ENCODE data around the gene PPP4R3B.

Gene PPP4R3B

GRCh38 chr2:55617175-55618024, at the start of gene PPP4R3B:
Gene PPP4R3B, minus strand, starts transcription at chr2:55617622. Its CDS starts 337 bp downstream, at chr2:55617285.
- no peaks in the 10 kb centered on the region for H3K9me3 Mint-ChIP-seq

GRCh38 chr2:55653255-55653654, 35.8 kb upstream of the PPP4R3B start:
- no peaks in the 10 kb centered on the region for H3K9me3 Mint-ChIP-seq
- no peaks in the 10 kb centered on the region for H3K27me3 Mint-ChIP-seq
- no peak overlapping the region for H3K27ac Mint-ChIP-seq
- no peak for ATAC-seq
- H3K4me1 Mint-ChIP-seq = no peaks in the 10 kb centered on the region
- no peak overlapping the region for H3K4me3 Mint-ChIP-seq
- peaks cover 53% of the 10 kb centered on the region for H3K36me3 Mint-ChIP-seq

More at GRCh38 chr2:55617175-55618024, at the start of gene PPP4R3B:
- H3K4me3 Mint-ChIP-seq = no peak within 1 kb of the TSS
- ATAC-seq = peak; percentile 97
- H3K27ac Mint-ChIP-seq = no peak within 1 kb of the TSS
- H3K36me3 Mint-ChIP-seq = peaks cover 18% of the 10 kb centered on the region
- no peaks in the 10 kb centered on the region for H3K27me3 Mint-ChIP-seq
- H3K4me1 Mint-ChIP-seq = peaks cover 16% of the 10 kb centered on the region

- ATAC-seq = no peak
- Mint-ChIP-seq H3K4me1 (no peaks in the 10 kb centered on the region), H3K4me3 (no peak overlapping the region), H3K27me3 (no peaks in the 10 kb centered on the region), H3K27ac (no peak overlapping the region), H3K36me3 (peaks cover 45% of the 10 kb centered on the region), H3K9me3 (no peaks in the 10 kb centered on the region)
These were observed 31.8 kb upstream of the PPP4R3B start for GRCh38 chr2:55649211-55649610.

GRCh38 chr2:55636831-55637230, 19.4 kb upstream of the PPP4R3B start:
- H3K4me1 Mint-ChIP-seq = no peaks in the 10 kb centered on the region
- H3K36me3 Mint-ChIP-seq = peaks cover 50% of the 10 kb centered on the region
- no peaks in the 10 kb centered on the region for H3K9me3 Mint-ChIP-seq
- no peak overlapping the region for H3K4me3 Mint-ChIP-seq
- no peak overlapping the region for H3K27ac Mint-ChIP-seq
- no peaks in the 10 kb centered on the region for H3K27me3 Mint-ChIP-seq
- ATAC-seq = no peak

- H3K9me3 Mint-ChIP-seq = no peaks in the 10 kb centered on the region
- H3K27ac Mint-ChIP-seq = no peak overlapping the region
- no peak overlapping the region for H3K4me3 Mint-ChIP-seq
- ATAC-seq = no peak
- peaks cover 25% of the 10 kb centered on the region for H3K4me1 Mint-ChIP-seq
- no peaks in the 10 kb centered on the region for H3K27me3 Mint-ChIP-seq
- peaks cover 35% of the 10 kb centered on the region for H3K36me3 Mint-ChIP-seq
These were observed 11.5 kb upstream of the PPP4R3B start for GRCh38 chr2:55628931-55629330.

- H3K36me3 Mint-ChIP-seq = peaks cover 35% of the 10 kb centered on the region
- no peak overlapping the region for H3K4me3 Mint-ChIP-seq
- ATAC-seq = no peak
- no peaks in the 10 kb centered on the region for H3K9me3 Mint-ChIP-seq
- H3K27ac Mint-ChIP-seq = no peak overlapping the region
- H3K27me3 Mint-ChIP-seq = no peaks in the 10 kb centered on the region
- peaks cover 35% of the 10 kb centered on the region for H3K4me1 Mint-ChIP-seq
These were observed 10.5 kb upstream of the PPP4R3B start for GRCh38 chr2:55627915-55628314.

- H3K9me3 Mint-ChIP-seq = no peaks in the 10 kb centered on the region
- no peak for ATAC-seq
- no peak overlapping the region for H3K27ac Mint-ChIP-seq
- no peak overlapping the region for H3K4me3 Mint-ChIP-seq
- peaks cover 23% of the 10 kb centered on the region for H3K36me3 Mint-ChIP-seq
- peaks cover 37% of the 10 kb centered on the region for H3K4me1 Mint-ChIP-seq
- no peaks in the 10 kb centered on the region for H3K27me3 Mint-ChIP-seq
These were observed 4.4 kb upstream of the PPP4R3B start for GRCh38 chr2:55621802-55622201.

DNA sequence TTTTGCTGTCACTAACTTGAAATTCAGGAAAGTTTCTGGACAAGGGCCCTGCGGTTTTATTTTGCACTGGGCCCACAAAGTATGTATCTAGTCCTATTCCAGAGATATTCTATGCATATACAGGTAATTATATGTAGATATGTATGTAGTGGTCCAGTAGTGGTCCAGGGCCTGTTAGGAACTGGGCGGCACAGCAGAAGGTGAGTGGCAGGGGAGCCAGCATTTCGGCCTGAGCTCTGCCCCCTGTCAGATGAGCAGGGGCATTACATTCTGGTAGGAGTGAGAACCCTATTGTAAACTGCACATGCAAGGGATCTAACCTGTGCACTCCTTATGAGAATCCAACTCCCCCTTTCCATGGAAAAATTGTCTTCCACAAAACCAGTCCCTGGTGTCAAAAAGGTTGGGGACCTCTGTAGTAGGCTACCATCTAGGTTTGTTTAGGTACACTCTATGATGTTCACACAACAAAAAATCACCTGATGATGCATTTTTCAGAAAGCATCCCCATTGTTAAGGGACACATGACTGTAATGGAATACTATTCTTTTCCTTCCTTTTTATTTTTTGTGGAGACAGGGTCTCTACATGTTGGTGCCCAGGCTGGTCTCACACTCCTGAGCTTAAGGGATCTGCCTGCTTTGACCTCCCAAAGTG, 2.8 kb upstream of the PPP4R3B start:
- Mint-ChIP-seq H3K4me1 (peaks cover 36% of the 10 kb centered on the region), H3K9me3 (no peaks in the 10 kb centered on the region), H3K27me3 (no peaks in the 10 kb centered on the region), H3K27ac (no peak overlapping the region), H3K4me3 (peak overlapping the region; percentile 51), H3K36me3 (peaks cover 10% of the 10 kb centered on the region)
- ATAC-seq = no peak

DNA sequence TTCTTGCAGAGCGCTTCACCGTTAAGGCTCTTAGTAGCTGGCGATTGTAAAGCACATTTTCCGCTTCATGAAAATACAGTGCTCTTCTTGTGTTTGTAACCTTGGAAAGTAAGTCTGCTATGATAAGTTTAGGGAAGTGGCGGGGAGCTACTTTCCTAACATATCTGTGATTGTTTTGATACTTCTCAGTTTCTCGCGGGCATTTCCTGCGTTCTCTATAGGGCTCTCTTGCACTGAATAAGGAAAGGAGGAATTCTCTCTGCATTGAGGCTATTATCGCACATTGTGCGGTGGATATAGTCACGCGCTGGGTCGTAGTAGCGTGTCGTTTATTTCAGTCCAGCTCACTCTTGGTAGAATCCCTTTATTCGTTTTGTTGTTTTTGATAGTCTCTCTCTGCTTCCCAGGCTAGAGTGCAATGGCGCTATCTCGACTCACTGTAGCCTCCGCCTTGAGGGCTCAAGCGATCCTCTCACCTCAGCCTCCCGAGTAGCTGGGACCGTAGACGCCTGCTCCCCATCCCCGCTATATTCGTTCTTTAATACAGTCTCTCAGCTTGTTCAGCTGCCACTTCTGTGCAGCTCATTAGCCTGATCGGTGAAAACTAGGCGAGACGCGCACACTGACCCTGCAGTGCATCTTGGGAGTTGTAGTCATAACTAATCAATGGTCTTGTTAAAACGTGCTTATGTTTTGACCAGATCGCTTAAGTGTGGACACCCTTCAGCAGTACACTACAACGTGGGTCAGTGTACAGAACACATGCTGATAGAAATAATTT, 1.0 kb upstream of the PPP4R3B start:
- no peak overlapping the region for H3K4me3 Mint-ChIP-seq
- no peak overlapping the region for H3K27ac Mint-ChIP-seq
- peak; percentile 34 for ATAC-seq
- H3K9me3 Mint-ChIP-seq = no peaks in the 10 kb centered on the region
- H3K4me1 Mint-ChIP-seq = peaks cover 27% of the 10 kb centered on the region
- H3K36me3 Mint-ChIP-seq = peaks cover 18% of the 10 kb centered on the region
- H3K27me3 Mint-ChIP-seq = no peaks in the 10 kb centered on the region

- ATAC-seq = no peak
- no peak overlapping the region for H3K4me3 Mint-ChIP-seq
- H3K36me3 Mint-ChIP-seq = peaks cover 18% of the 10 kb centered on the region
- no peaks in the 10 kb centered on the region for H3K27me3 Mint-ChIP-seq
- no peak overlapping the region for H3K27ac Mint-ChIP-seq
- H3K9me3 Mint-ChIP-seq = no peaks in the 10 kb centered on the region
- peaks cover 22% of the 10 kb centered on the region for H3K4me1 Mint-ChIP-seq
These were observed 528 bp upstream of the PPP4R3B start for GRCh38 chr2:55618025-55618274.

DNA sequence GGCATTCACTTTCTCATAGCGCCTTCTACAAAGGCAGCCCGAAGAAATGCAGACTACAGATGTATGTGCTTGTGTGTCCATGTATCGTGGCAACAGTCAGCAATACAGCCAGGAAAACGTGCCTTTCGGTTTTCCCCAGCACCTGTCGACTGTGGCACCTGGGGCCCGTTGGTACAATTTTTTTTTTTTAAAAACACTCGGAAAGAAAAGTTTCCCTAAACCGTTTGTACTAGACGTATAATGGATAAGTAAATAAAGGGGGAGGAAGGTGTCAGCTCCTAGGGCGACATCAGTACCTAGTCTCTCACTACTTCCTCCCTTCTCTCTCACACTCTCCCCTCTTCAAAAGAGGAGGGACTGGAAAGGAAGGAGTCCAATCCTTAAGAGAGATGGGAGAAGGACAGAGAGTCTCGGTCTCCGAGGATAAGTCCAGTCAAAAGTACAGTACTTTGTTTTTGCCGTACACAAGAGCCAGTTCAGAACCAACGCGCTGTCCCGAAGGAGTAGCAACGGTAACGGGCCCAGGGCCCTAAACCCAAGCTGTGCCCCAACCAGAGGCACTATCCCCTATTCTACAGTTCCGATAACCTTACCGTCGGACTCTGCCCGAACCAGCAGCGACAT, 759 bp downstream of the PPP4R3B start:
- H3K27me3 Mint-ChIP-seq = no peaks in the 10 kb centered on the region
- H3K4me1 Mint-ChIP-seq = peaks cover 12% of the 10 kb centered on the region
- peaks cover 18% of the 10 kb centered on the region for H3K36me3 Mint-ChIP-seq
- H3K9me3 Mint-ChIP-seq = no peaks in the 10 kb centered on the region
- no peak overlapping the region for H3K4me3 Mint-ChIP-seq
- no peak overlapping the region for H3K27ac Mint-ChIP-seq
- ATAC-seq = peak; percentile 6

GRCh38 chr2:55611997-55612396, 5.4 kb downstream of the PPP4R3B start:
- Mint-ChIP-seq H3K9me3 (no peaks in the 10 kb centered on the region), H3K27me3 (no peaks in the 10 kb centered on the region), H3K4me3 (no peak overlapping the region), H3K36me3 (peaks cover 20% of the 10 kb centered on the region), H3K27ac (no peak overlapping the region), H3K4me1 (peaks cover 33% of the 10 kb centered on the region)
- no peak for ATAC-seq

DNA sequence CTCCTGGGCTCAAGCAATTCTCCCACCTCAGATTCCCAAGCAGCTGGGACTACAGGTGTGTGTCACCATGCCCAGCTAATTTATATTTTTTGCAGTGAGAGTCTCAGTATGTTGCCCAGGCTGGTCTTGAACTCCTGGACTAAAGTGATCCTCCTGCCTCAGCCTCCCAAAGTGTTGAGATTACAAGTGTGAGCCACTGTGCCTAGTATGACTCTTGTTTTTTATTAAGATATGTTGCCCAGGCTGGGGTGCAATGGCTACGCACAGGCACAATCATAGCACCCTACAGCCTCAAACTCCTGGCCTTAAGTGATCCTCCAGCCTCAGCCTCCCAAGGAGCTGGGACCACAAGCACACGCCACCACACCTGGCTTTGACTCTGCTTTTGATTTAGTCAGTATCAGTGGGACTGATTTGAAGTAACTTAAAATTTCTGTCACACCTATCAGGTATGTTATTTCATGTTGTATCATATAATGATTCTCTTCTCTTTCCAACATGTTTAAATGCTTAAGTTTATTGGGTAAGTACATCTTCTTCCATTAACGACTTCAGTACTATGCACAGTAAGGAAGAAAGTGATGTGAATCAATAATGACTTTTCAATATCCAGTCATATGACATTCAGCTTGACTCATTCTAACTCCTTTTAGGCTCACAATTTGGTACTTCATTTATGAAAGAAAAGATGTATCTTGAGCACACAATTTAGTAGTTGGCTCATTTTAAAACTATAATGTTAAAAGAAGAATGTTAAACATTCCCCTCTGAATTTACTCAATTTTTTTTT, 6.3 kb downstream of the PPP4R3B start:
- H3K36me3 Mint-ChIP-seq = peaks cover 20% of the 10 kb centered on the region
- H3K4me1 Mint-ChIP-seq = peaks cover 35% of the 10 kb centered on the region
- no peak for ATAC-seq
- peak overlapping the region; percentile 31 for H3K27ac Mint-ChIP-seq
- no peaks in the 10 kb centered on the region for H3K27me3 Mint-ChIP-seq
- H3K4me3 Mint-ChIP-seq = no peak overlapping the region
- no peaks in the 10 kb centered on the region for H3K9me3 Mint-ChIP-seq

DNA sequence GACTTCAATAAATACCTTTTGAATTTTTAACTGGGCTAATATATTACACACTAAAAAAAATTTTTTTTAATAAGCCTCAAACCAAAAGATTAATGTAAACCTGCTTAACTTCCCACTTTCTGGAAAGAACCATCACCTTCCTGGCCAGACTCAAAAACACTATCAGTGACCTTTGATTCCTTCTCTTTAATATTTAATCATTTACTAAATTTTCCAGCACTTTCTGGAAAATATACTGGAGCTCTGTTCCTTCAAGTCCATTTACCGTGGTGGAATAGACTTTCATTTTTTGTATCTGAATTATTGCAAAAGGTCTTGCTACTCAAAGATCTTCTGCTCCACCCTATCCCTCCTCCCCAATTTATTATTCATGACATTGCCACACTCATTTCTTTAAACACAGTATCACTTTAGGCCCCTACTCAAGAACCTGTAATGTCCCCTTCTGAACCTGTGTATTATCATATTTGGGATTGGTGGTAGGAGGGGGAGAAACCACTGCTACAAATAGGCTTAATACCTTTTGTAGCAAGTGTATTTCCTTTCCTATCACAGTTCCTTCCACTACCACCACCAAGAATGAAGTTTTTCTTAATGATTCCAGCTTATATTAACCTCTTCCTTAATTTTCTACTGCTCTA, 7.4 kb downstream of the PPP4R3B start:
- H3K27ac Mint-ChIP-seq = peak overlapping the region; percentile 31
- H3K4me1 Mint-ChIP-seq = peaks cover 29% of the 10 kb centered on the region
- H3K27me3 Mint-ChIP-seq = no peaks in the 10 kb centered on the region
- ATAC-seq = no peak
- H3K36me3 Mint-ChIP-seq = peaks cover 20% of the 10 kb centered on the region
- no peak overlapping the region for H3K4me3 Mint-ChIP-seq
- H3K9me3 Mint-ChIP-seq = no peaks in the 10 kb centered on the region

All from stimulated activated memory B cell treated with anti-CD40 and anti-IgM and Interleukin-4, amounts not matched to agents 10 μg/mL and 1 μg/mL and 100 μg/mL, for 72 hours (primary cell).